HTERT RPE-1 (cell line): ENCODE measurements around the gene PLEKHA6.

Source experiments
- in situ Hi-C: fragments of 300-500 bp; cut with MboI; formaldehyde crosslinking; loops from 4 replicates; pipeline ENCODE4 v1.14.3; 2020; ENCODE audit warnings: low sequenced_read_pairs

The PLEKHA6 gene

GRCh38 chr1:204359474-204360255, at the start of gene PLEKHA6:
Gene PLEKHA6, minus strand, starts transcription at chr1:204359929. Its CDS starts 86,202 bp downstream, at chr1:204273727.
- in situ Hi-C loops = loop anchor here (25.0 kb wide), 1 partner anchor 197 kb away; the partner anchor contains the start of genes ETNK2 and REN

- in situ Hi-C loops = no loop called here
These were observed 49.4 kb upstream of the PLEKHA6 start for GRCh38 chr1:204409123-204409522.

- in situ Hi-C loops = no loop called here
These were observed 48.9 kb upstream of the PLEKHA6 start for GRCh38 chr1:204408602-204409001.

- in situ Hi-C loops = no loop called here
These were observed 48.4 kb upstream of the PLEKHA6 start for GRCh38 chr1:204408074-204408507.

- in situ Hi-C loops = no loop called here
These were observed 47.7 kb upstream of the PLEKHA6 start for GRCh38 chr1:204407295-204407971.

GRCh38 chr1:204406621-204407020, 46.9 kb upstream of the PLEKHA6 start:
- in situ Hi-C loops = no loop called here

- in situ Hi-C loops = no loop called here
These were observed 46.3 kb upstream of the PLEKHA6 start for GRCh38 chr1:204405988-204406387.

GRCh38 chr1:204404629-204405028, 44.9 kb upstream of the PLEKHA6 start:
- in situ Hi-C loops = no loop called here

GRCh38 chr1:204402391-204402790, 42.7 kb upstream of the PLEKHA6 start:
- in situ Hi-C loops = no loop called here

GRCh38 chr1:204401730-204402129, 42.0 kb upstream of the PLEKHA6 start:
- in situ Hi-C loops = no loop called here

GRCh38 chr1:204400882-204401510, 41.3 kb upstream of the PLEKHA6 start:
- in situ Hi-C loops = no loop called here

GRCh38 chr1:204398197-204399125, 38.7 kb upstream of the PLEKHA6 start:
- in situ Hi-C loops = no loop called here

GRCh38 chr1:204396015-204396583, 36.4 kb upstream of the PLEKHA6 start:
- in situ Hi-C loops = no loop called here

GRCh38 chr1:204391629-204392028, 31.9 kb upstream of the PLEKHA6 start:
- in situ Hi-C loops = no loop called here

- in situ Hi-C loops = no loop called here
These were observed 31.2 kb upstream of the PLEKHA6 start for GRCh38 chr1:204390751-204391466.

- in situ Hi-C loops = no loop called here
These were observed 26.0 kb upstream of the PLEKHA6 start for GRCh38 chr1:204385727-204386126.

- in situ Hi-C loops = no loop called here
These were observed 25.1 kb upstream of the PLEKHA6 start for GRCh38 chr1:204384636-204385352.

- in situ Hi-C loops = no loop called here
These were observed 23.6 kb upstream of the PLEKHA6 start for GRCh38 chr1:204383163-204383904.
